HG03025 (cell line): ENCODE measurements around the gene FOXC1.

Experiments used
- ATAC-seq: cut with Tn5 transposase; IDR thresholded peaks from one replicate; pipeline ENCODE4 v1.9.1; 2021; ENCODE audit warnings: mild to moderate bottlenecking, moderate library complexity; ENCODE audit not compliant: unreplicated experiment, low FRiP score

The FOXC1 gene

DNA sequence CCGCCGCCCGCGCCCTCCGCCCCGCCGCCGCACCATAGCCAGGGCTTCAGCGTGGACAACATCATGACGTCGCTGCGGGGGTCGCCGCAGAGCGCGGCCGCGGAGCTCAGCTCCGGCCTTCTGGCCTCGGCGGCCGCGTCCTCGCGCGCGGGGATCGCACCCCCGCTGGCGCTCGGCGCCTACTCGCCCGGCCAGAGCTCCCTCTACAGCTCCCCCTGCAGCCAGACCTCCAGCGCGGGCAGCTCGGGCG, 1.5 kb downstream of the FOXC1 start:
- no peak for ATAC-seq

DNA sequence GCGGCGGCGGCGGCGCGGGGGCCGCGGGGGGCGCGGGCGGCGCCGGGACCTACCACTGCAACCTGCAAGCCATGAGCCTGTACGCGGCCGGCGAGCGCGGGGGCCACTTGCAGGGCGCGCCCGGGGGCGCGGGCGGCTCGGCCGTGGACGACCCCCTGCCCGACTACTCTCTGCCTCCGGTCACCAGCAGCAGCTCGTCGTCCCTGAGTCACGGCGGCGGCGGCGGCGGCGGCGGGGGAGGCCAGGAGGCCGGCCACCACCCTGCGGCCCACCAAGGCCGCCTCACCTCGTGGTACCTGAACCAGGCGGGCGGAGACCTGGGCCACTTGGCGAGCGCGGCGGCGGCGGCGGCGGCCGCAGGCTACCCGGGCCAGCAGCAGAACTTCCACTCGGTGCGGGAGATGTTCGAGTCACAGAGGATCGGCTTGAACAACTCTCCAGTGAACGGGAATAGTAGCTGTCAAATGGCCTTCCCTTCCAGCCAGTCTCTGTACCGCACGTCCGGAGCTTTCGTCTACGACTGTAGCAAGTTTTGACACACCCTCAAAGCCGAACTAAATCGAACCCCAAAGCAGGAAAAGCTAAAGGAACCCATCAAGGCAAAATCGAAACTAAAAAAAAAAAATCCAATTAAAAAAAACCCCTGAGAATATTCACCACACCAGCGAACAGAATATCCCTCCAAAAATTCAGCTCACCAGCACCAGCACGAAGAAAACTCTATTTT, 2.0 kb downstream of the FOXC1 start:
- ATAC-seq, result no peak

GRCh38 chr6:1612299-1612973, 2.7 kb downstream of the FOXC1 start:
- ATAC-seq, result no peak

- ATAC-seq, result no peak
Observed at GRCh38 chr6:1612974-1613306, 3.2 kb downstream of the FOXC1 start.

DNA sequence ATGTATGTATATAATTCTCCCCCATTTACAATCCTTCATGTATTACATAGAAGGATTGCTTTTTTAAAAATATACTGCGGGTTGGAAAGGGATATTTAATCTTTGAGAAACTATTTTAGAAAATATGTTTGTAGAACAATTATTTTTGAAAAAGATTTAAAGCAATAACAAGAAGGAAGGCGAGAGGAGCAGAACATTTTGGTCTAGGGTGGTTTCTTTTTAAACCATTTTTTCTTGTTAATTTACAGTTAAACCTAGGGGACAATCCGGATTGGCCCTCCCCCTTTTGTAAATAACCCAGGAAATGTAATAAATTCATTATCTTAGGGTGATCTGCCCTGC, 3.6 kb downstream of the FOXC1 start:
- no peak for ATAC-seq

- ATAC-seq, result no peak
Observed at GRCh38 chr6:1613688-1614447, 4.2 kb downstream of the FOXC1 start.

DNA sequence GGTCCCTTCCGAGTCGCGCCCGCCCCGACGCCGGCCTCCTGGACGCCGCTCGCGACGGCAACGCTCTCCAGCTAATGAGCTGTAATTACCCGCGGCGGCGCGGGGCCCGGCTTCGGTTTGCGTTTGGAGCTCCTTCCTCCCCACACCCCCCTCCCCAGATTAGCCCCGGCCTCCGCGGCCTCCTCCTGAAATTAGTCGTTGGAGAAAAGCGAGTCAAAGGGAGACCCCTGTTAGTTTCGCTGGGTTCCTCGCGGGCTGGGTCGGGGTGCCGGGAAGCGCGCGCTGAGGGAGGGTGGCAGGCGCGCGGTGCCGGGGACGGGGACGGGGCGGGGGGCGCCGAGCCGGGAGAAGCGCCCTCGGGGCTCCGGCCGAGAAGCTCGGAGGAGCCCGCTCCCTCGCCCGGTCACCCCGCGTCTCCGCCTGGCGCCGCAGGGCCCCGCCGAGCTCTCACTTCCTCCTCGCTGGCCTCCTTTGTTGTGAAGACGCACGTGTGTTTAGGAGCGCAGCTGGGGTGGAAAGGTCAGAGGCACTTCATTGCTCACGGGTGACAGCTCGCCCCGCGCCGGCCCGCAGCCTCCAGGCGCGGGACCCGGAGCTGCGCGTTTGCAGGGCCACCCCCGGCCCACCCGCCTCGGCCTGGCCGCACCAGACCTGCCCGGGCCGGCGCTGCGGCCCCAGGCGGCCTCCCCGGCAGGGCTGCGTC, 4.9 kb downstream of the FOXC1 start:
- no peak for ATAC-seq

- no peak for ATAC-seq
Observed at GRCh38 chr6:1615151-1615852, 5.6 kb downstream of the FOXC1 start.

DNA sequence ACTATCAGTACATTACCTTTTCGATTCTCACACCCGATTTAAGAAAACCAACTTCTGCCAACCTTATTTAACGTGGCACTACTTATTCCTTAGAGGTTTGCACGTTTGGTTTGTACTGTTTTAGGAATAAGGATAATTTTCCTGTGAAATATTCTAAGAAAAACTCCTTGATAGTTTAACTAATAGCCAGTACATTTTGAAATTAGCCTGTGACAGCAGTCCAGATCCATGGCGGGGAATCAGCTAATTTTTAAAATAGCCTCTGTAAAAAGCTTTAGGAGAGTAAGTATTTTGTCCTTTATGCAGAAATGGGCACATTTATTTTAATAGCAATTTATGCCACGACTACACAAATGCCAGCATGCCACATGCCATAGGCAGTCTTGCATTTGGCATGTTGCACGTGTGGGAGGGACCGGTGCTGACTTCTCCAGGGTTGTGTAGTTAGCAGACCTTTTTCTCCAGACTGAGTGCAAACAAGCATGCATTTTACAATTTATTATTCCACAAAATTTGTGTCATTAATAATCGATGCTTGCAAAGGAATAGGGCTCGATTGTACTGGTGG, 6.2 kb downstream of the FOXC1 start:
- ATAC-seq, result no peak

DNA sequence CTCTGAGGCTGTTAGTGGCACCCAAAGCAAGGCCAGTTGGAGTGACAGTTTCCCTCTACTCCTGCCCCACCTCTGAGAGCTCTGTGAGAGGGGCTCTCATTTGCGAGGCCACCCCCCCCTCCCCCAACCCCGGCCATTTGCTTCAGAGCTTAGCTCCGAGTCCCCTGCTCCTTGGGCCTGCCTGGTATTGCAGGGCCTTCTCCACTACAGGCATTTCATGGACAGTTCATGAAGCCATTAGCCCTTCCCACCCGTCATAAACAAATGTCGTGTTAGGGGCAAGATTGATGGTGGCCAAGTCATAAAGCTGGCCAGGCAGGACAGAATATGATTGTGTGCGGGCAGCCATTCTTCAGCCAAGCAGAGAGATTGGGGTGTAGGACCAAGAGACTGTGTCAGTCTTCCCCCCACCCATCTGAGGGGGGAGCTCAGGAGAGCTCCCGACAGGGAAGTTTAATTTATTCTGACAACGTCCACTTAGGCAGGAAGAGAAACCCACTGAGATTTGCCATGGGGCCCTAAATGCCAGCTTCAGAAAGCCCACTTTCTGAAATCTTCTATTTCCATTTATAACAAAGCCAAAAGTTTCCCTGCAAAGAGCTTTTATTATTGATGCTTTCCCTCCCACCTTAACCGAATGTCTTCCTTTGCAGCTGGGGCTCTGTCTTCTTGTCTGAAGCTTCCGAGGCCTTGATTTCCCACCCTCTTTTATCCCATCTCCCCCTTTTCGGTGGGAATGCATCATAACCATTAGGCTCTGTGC, 7.2 kb downstream of the FOXC1 start:
- no peak for ATAC-seq

DNA sequence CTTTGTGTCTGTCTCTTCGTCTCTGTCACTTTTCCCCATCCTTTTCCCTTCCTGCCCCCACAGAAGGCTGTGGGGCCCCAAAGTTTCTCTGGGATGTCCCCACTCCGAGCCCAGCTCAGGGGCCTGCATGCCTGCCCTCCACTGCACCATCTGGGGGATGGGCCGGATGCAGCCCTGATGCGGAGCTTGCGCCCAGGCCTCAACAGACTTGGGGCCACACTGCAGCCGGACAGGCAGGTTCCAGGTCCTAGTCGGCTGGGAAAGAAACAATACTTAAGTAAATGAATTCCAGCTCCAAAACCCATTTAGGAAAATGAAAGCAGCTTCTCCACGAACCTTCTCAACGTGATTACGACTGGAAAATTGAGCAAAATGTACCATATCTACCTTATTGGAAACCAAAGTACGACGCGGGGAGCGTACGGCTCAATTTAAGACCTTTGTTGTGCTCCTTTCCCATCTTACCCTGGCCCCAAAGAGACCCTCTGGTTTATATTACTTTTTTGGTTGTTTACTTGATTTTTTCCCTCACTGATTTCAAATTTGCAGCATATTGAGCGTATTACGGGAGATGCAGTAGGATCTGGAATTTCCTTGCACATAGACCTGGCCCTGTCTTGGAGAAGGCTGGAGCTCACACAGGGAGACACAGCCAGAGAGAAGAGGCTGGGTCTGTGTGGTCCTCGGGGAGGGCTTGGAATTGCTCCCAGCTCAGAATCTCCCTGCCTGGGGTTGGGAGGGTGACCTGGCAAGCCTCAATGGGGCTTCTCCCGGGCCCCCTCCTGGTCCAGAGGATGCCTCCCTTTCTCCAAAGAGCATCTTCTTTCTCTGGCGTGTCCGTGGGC, 8.0 kb downstream of the FOXC1 start:
- ATAC-seq, result no peak

GRCh38 chr6:1618311-1619097, 8.8 kb downstream of the FOXC1 start:
- no peak for ATAC-seq

DNA sequence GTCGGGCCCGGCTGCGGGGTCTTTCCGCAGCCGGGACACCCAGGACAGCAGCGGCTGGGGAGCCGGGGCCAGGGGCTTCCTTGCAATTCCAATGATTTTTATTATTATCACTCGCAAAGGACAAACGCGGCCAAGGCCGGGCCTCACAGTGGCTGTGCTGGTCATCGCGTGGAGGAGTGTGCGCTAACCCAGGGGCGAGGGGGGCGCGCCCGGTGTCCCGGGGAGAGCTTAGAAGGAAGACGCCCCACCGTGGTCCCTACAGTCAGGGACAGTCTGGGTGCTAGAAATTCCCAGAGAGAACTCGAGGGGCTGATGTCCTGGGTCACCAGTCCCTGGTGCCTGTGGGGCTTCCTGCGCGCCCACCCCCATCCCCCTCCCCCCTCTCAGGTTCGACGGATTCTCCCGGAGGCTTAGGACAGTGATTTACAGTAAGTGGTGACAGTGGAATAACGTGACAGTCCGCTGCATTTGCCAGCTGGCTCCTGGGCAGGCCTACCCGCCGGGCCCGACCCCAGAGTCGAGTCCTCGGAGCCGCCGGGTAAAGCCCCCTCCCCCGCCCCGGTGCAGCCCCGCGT, 9.5 kb downstream of the FOXC1 start:
- ATAC-seq, result no peak

DNA sequence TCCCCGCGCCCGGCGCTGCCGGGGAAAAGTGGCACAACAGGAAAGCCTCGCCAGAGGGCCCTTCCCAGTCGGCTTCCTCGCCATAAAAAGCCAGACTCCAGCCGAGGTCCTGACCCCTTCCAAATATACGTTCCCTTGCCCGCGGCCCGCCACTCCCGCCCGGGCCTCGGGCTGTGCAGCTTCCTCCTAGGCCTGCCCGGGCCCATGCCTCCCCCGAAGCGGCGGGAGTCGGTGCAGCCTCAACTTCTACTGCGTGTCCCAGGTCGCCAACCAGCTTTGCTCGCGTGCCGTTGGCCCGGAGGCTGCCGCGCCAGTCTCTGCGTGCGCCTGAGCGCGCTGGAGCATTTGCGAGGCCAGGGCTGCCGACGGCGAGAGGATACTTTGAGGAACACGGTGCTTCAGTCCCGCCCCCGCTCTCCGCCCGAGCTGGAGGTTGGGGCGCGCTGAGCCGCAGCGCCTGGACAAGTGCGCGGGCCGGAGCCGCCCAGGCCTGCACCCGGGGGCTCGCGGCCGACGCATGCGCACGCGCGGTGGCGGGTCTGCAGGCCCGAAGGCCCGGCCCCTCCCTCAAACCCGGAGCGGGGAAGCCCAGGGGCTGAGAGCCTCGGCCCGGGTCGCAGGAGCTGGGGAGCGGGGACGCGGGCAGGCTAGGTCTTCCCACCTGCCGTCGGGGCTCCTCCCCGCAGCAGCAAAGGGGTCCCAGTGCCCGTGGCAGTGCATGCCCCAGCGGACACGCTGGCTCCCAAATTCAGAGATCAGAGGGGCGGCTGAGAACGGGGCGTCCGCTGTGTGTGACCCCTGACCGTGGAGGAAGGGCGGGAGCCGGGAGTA, 10.2 kb downstream of the FOXC1 start:
- ATAC-seq, result no peak

DNA sequence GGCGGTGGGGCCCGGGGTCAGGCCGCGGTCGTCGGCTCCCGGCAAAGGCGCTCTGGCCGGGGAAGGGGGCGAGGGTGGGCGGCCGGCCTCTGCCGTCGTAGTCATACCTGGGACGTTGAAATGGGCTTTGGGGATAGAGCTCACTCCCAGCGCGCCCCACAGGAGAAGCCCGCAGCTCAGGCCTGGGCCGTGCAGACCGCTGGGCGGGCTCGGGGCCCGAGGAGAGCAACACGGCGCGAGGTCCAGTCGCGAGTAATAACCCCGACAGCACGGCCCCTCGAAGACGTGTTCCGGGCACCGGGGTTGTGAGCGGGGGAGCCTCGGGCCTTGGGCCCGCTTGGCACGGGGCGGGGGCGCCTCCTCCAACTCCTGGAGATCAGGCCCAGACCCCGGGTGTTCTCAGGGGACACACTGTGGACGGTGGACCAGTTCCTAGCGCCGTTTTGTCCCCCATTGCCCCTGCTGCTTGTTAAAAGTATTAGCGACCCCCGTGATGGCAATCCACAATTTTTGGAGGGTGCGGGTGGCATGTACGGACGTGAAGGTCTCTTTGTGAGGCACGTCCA, 10.9 kb downstream of the FOXC1 start:
- ATAC-seq, result no peak

DNA sequence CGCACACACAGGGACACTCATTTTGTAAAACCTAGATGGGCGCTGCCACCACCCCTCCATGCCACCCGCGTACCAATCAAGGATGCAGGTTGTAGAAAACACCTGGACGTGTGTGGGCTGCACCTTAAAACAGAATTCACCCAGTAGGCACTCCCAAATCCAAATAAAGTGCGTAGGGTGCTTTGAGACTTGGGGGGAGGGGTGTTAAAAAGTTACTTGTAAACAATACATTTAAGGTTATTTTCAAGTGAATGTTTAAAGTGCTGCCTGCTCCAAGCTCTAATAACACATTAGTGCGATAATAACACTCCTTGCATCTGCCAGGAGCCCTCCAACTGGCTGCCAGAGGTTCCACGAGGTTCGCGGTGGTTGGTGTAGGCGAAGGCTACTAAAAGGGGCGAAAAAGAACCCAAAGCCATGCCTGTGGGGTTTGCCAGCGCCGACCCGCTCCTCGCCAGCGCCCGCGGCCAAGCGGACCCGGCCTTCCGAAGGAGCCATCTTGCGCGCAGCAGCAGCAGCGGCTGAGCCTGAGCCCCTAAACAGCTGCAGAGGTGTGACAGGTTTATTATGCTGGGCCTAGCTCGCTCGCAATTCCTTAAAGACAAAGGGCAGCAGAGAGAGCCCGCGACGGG, 11.5 kb downstream of the FOXC1 start:
- ATAC-seq, result no peak
